ENCODE results near the gene STK24.

The STK24 gene

DNA sequence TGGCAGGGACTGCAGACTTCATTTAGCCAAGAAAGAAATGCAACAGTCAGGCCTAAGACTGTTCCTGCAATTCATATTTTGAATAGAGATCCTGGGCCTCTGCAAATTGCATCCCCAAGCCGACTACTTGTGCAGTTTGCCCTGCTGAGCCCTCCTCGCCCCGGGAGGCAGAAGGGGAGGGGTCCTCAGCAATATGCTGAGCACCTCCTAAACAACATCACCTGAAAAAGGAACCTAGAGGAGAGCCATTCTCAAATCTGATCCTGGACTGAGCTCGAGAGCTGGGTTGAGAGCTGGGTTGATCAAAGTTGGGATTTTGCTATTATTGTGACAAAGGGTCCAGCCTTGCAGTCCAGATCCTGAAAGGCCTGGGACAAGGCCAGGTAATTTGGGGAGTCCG lies 129.8 kb downstream of the STK24 start:
- no peak for DNase-seq

DNA sequence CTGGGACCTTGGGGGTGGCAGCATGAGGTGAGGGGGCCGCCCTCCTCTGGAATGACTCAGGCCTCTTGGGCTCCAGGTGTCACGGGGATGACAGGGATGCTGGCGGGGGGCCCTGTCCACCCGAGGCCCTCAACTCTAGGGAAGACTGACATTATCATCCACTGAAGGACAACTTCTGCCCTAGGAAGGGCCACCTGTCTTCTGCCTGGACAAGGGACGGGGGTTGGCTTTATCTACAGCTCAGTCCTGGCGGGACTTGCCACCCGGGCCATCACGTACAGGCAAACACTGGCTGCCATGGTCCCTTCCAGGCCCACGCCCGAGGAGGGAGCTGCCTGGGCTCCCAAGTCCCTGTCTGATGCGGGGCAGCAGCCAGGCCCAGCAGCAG lies 130.7 kb downstream of the STK24 start:
- no peak for DNase-seq

DNA sequence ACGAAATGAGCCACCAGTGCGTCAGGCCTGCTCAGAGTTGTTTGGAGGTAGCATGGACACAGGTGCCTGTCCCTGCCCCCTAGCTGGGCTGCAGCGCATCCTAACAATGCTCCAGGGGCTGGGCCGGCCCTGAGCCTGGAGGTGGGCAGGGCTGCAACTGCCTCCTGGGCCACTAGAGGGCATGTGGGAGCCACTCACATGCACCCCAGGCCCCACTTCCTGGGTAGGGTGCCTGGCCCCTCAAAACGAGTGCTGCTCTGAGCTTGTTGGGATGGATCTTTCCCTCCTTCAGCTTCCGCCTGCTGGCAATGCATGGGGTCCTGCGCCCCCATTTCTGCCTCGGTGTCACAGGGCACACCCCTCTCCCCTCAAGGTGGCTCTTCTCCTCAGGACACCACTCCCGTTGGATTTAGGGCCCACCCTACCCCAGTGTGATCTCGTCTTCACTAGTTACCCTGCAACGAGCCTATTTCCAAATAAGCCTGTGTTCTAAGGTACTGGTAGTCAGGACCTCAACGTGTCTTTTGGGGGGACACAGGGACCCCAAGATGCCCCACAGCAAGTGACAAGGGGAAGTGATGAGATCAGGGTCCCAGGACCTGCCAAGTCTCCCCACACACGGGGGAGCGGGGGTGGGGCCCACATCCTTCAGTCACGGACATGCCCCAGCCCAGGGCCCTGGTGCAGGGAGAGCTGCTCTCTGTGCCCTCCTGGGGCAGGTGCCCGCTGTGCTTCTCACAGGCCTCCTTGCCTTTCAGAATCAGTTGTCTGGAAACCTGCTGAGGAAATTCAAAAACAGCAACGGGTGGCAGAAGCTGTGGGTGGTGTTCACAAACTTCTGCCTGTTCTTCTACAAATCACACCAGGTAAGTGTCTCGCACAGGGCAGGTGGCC lies 131.3 kb downstream of the STK24 start:
- DNase-seq = peak; percentile 44

DNA sequence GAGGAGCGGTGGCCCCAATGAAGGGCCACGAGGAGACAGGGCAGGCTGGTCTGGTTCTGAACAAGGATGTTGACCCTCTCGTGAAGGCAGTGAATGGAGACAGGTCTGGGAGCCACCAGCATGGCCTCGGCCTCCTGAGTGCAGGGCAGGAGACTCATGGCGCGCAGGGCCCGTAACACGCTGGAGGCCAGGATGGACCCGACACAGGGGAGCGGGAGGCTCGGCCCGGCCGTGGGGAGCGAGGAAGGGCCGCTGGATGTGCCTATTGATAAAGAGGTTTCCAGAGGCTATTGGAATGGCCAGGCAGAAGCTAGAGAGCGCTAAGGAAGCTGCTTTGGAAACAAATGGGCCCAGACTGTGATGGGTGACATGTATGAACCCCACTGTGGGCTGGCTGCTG lies 132.5 kb downstream of the STK24 start:
- no peak for DNase-seq

DNA sequence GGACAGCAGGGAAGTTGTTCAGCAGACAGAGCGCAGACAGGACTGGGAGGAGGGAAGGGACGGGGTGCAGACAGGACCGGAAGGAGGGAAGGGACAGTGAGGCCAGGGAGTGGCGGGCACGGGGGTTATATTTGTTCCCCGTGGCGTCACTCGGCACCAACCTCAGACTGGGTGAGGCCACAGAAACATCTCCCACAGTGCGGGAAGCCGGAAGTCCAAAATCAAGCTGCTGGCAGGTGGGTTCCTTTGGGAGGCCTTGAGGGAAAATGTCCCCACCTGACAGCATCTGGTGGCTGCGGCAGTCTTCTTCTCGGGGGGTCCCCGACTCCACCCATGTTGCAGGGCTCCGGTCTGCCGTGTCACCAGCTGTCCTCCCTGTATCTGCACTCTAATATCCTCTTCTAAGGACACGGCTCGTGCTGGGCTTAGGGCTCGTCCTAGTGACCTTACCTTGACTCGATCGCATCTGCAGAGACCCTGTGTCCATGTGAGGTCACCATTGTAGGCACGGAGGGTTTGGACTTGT lies 133.0 kb downstream of the STK24 start:
- no peak for DNase-seq

DNA sequence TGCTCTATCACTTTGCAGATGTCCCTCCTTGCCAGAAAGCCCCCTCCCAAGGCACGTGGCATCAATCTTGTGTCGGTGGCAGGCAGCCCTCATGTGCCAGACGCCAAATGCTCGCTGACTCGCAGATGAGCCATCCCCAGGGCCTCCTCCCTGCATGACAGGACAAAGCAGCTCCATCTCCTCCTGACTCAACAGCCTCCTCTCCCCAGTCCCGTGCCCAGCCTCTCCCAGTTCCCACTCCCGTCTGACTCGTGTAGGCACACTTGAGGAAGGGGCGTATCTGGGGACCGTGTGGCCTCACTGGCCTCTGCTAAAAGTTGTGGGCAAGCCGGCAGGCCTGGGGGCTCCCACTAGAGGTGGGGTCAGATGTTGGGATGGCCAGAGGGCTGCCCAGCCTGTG lies 133.6 kb downstream of the STK24 start:
- peak; percentile 86 for DNase-seq

DNA sequence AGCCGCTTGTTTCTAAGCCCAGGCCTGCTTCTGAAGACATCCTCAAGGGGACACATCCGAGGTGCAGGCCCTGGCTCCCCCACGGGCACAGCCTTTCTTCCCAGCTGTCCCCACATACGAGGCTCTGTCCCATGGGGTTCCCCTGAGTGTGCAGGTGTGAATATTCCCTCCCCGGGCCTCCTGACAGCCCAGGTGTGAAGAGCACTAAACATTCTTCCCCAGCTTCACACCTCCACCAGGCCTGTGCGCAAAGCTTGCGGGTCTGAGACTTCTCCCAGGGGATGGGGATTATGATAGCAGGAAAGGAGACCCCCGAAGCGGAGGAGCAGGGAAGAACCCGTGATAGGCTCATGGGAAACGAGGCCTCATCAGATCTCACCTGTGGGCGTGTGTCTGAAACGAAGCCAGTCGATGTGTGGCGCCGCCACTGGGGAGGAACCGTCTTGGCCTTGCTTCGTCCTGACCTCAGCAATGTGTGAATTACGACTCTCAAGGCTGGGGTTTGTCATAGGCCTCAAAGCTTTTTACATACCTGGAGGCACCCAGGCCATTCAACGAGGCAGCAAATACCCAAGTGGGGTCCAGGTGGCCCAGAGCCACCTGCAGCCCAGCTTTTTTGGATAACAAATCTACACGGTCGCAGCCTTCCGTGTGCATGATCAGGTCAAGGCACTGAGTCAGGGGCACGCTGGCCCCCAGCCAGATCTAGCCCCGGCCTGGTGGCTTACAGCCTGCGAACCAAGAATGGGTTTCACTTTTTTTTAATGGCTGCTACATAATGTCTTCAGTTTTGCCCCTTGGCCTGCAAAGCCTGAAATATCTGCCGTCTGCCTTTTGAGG lies 134.3 kb downstream of the STK24 start:
- no peak for DNase-seq

DNA sequence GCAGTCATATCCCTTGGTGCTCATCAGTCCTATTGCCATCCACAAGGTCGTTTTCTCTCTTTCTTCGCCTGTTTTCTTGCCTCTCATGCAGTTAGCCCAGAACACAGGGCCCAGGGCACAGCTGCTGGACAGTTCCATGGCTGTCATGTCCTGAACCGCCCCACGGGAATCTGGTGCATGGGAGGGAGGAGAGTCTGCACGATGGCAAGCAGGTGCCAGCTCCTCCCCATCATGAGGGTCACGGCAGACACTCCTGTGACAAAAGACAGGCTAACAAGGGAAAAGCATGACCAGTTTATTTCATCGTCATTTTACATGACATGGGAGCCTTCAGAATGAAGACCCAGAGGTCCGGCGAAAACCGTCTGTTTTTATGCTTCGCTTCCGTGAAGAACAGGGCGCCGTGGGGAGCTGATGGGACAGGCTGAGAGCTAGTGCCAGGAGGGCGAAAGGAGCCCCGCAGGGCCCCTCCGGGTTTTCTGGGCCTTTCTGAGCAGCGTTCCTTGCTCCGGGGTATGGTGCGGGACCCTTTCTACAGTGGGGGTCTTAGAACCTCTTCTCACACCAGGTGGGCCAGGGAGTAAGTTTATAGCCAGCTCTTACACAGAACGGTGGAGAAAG lies 135.7 kb downstream of the STK24 start:
- no peak for DNase-seq

DNA sequence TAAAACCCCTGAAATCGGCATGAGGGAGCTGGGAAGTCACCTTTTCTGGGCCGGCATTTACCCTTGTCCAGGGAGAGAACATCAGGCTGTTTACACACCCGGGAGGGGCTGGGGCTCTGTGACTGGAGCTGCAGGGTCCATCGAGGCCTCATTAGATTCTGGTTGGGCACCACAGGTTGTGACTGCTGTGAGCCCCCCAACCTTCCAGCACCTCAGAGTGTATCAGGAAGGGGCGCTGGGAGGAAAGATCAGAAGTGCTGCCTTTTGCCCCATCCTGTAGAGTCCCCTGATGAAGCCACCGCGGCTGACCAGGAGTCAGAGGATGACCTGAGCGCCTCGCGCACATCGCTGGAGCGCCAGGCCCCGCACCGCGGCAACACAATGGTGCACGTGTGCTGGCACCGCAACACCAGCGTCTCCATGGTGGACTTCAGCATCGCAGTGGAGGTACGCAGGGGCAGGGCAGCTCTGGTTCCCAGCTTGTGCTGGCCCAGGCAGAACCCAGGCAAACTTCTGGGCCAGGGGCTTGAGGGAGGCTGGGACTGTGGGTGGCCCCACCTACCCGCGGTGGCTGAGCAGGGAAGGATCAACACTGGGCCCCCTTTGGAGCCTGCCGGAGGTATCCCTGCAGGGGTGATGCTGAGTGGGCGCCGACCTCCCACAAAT lies 136.4 kb downstream of the STK24 start:
- DNase-seq = no peak

DNA sequence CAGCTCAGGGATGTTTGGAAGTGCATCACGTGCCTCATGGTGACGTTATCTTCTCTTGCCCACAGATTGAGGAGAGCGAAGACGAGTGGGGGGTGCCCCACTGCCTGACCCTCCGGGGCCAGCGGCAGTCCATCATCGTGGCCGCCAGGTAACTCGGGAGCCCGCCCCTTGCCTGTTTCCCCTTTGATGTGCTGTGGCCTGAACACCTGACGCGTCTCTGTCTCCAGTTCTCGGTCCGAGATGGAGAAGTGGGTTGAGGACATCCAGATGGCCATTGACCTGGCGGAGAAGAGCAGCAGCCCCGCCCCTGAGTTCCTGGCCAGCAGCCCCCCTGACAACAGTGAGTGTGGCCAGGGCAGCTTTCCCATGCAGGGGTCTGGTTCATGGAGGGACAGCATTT lies 137.0 kb downstream of the STK24 start:
- DNase-seq = no peak

DNA sequence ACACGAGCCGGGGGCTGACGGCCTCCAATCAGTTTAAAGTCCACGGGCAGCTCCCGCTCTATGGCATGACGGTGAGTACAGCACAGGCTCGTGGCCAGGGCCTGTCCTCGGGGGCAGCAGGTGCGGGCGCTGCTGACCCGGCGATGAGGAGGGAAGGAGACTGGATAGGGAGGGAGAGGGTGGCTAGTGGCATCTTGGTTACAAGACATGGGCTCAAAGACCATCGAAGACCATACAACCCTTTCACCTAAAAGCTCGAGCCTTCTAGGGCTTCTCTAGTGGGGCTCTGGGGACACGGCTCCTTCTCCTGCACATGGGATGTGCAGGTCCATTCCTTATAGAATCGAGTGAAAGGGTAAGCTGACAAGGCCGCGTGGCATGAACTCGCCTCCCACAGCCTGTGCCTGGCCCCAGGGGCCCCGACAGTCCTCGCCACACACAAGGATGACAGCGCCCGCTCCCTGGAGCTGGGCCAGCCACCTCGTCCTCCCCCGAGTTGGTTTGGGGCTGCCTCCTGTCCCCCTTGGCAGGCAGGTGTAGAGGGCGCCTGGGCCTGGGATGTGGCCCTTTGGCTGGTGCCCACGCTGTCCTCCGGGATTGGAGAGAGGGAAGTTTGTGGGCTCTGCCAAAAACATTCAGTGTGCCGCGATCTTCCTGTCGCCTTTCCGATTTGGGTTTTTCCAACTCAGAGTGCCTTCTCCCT lies 137.6 kb downstream of the STK24 start:
- DNase-seq = no peak

DNA sequence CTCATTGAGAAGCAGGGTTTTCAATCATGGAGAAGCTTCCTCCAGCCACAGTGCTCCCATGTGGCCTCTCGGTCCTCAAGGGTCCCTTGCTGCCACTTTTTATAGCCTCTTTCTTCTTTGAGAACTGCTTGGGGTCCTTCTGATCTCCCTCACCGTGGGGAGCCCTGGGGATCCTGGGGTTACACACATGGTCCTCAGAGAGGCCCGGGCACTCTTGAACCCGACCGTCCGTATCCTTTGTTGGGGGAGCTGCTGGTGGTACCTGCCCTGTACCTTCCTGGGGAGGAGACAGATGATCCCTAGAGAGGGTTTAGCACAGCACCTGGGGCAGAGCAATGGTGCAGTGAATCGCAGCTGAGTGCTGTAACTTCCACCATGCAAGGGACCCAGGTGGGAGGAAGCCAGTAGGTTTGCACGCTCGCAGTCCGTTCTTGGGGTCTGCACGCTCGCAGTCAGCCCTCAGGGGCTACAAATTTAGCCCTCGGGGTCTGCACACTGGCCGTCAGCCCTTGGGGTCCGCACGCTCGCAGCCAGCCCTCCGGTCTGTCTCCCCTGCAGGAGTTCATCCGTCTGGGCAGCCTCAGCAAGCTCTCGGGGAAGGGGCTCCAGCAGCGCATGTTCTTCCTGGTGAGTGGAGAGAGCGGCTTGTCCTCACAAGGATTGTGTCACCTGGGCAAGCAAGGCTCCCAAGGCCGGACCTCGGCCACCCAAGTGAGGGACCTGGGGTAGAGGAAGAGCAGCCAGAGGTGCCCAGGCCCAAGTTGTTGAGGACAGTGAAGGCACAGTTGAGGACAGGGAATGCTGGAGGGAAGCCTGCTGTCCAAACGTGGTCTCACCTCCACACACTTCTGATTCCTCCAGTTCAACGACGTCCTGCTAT lies 138.4 kb downstream of the STK24 start:
- DNase-seq = no peak

DNA sequence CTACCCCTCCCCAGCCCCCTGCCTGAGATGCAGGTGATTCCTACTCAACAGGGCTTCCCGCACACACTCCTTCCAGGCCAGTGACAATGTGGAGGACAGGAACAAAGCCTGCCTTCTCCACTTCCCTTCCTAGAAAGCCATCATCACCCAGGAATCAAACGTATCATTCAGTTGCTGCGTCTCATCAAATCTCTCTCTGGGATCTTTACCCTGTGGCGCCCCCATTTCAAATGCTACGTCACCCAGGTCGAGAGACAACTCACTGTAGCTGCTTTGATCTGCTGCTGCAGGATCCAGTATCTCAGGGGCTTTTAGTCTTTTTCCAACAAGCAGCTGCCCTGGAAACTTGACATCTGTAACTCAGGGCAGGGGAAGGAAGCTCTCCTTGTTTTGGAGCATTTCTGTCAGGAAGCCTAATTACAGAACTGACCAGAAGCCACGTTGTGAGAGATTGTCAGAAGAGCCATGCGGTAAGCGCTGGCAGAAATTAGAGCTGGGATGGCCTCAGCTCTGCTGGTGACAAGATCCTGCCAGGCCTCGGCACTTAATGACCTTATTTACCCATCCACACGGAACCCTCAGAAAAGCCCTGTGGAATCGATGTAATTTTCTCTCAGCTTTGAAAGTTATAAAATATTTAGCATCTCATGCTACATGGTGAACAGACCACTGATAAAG lies 140.5 kb downstream of the STK24 start:
- DNase-seq = no peak

DNA sequence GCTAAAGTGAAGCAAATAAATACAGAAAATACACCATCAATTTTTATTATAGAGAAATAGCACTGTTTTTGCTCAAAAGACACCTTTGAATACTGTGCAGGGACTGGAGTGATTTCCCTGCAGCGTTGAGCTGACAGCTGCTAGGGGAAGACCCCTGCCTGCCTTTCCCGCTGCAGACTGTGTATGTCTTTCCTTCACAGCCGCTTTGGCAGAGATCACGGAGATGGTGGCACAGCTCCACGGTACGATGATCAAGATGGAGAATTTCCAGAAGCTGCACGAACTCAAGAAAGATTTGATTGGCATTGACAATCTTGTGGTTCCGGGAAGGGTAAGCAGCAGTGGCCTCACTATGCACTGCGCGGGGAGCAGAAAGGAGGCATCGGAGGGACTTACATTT lies 141.5 kb downstream of the STK24 start:
- DNase-seq = no peak

DNA sequence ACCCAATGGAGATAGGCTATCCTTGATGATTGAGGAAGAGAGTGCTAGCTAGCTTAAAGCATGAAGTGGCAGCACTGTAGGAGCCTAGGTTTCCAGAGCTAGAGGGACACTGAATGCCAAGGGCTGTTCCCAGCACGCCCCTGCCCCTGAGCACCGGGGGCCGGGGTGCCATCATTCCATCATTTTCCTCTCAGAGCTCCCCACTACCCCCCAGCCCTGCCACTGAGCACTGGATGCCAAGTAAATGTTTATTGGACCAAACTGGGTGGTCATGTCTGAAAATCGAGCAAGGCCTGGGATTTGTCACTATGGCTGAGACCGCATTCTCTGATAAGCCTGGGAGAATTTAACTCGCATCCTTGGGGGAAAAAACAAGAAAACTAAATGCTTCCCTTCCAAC lies 142.8 kb downstream of the STK24 start:
- DNase-seq = no peak

DNA sequence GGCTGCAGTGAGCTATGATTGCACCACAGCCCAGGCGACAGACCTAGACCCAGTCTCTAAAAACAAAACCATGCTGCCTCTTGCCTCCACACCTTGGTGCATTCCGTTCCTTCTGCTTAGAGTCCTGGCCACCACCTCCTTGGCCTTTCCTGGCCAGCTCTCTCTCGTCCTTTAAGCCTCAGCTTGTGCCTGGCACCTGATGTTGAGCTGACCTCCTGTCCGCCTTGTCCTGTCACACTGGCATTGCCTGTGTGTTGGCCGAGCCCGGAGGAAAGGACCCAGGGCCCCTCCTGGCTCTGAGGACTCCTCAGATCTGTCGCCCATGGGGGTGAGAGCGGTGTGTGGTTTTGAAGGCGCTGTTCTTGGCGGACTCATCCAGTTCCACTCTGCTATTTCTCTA lies 143.3 kb downstream of the STK24 start:
- DNase-seq = no peak

DNA sequence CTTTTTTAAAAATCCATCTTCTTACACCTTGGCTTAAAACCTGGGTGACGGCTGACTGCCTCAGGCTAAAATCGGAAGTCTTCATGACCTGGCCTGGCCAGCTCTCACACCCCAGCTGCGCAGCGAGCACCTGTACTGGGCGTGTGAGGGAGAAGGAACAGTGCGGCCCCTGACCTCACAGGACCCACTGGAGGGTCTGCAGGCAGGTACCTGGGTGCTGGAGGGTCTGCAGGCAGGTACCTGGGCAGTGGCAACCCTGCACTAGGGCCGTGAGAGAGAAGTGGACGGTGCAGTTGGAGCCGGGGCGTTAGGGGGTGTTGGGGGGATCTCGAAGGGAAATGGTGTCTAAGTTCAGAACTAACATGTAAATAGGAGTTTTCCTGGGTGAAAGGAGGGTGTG lies 144.3 kb downstream of the STK24 start:
- DNase-seq = no peak

DNA sequence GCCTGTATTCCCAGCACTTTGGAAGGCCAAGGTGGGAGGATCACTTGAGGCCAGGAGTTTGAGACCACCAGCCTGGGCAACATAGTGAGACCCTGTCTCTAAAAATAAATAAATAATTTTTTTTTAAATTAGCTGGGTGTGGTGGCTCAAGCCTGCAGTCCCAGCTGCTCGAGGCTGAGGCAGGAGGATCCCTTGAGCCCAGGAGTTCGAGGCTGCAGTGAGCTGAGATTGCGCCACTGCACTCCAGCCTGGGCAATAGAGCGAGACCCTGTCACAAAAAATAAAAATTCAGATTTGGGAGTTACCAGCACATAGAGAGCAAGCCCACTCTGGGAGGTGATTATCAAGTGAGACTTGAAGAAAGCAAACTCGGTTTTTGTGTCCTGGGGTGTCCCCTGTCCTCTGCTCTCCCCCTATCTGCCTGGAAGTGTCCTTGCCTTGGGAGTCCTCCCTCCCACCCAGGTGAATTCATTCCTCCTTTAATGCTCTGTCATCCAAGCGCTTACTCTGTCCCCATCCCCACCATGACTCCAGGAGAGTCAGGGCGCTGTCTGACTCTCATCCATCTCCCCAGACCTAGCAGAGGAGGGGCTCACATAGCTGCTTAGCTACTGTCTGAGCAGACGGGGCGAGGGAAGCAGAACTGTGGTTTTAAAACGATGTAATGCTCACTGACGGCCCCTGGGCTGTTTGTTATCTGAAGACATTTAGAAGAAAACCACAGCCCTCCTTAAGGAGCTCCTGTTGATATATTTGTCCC lies 146.8 kb downstream of the STK24 start:
- DNase-seq = peak; percentile 61

DNA sequence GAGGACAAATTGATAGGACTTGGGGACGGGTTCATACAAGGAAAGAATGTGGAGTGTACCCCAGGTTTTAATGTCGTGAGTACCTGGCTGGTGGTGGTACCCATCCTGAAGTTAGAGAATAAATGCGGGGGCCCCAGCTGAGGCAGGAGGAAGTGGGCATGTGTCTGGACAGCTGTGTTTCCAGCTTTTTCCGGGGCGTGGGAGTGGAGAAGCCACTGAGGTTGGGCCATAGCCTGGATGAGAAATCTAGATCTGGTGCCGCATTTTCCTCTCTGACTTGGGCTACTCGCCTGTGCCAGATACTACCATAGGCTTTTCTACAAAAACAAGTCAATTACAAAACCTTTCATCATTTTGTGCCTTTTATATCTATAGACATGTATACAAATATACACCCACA lies 147.4 kb downstream of the STK24 start:
- DNase-seq = no peak

DNA sequence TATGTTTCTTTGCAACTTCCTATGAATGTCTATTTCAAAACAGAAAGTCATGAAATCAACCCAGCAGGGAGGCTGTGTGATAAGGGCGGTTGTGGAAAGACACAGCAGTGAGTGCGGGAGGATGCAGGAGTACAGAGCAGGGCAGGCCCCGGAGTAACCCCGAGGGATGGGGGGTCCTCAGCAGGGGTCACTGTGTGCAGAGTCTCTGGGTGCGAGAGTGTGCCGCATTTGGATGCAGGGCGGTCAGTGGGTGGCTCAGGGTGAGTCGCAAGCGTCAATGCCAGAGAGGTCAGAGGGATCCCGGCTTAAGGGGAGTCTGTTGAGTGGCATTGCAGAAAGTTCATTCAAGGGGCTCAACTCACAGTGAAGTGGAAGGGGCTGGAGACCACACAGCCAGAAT lies 147.8 kb downstream of the STK24 start:
- no peak for DNase-seq
